ENCODE data around the gene AFAP1L1.

Gene AFAP1L1

GRCh38 chr5:149379177-149379761 lies 107.6 kb downstream of the AFAP1L1 start, which contains the start of gene IL17B:
Gene IL17B (minus strand): TSS chr5:149379292. CDS start chr5:149379225, 67 bp downstream.
- DNase-seq (ENCODE audit: low read depth) = no peak
- TF ChIP-seq, protein P1, sequence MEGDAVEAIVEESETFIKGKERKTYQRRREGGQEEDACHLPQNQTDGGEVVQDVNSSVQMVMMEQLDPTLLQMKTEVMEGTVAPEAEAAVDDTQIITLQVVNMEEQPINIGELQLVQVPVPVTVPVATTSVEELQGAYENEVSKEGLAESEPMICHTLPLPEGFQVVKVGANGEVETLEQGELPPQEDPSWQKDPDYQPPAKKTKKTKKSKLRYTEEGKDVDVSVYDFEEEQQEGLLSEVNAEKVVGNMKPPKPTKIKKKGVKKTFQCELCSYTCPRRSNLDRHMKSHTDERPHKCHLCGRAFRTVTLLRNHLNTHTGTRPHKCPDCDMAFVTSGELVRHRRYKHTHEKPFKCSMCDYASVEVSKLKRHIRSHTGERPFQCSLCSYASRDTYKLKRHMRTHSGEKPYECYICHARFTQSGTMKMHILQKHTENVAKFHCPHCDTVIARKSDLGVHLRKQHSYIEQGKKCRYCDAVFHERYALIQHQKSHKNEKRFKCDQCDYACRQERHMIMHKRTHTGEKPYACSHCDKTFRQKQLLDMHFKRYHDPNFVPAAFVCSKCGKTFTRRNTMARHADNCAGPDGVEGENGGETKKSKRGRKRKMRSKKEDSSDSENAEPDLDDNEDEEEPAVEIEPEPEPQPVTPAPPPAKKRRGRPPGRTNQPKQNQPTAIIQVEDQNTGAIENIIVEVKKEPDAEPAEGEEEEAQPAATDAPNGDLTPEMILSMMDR (IDR thresholded peaks at IDR 0.05; ENCODE audit: control insufficient read depth, extremely low read depth, insufficient read depth) = no peak
- no peak within 1 kb of the TSS for H3K4me3 ChIP-seq (ENCODE audit: low read depth, low read length)

GRCh38 chr5:149379818-149380374 lies 108.2 kb downstream of the AFAP1L1 start:
- TF ChIP-seq, protein P1 (IDR thresholded peaks at IDR 0.05; ENCODE audit: control insufficient read depth, extremely low read depth, insufficient read depth) = no peak
- DNase-seq (ENCODE audit: low read depth) = no peak
- no peak overlapping the region for H3K4me3 ChIP-seq (ENCODE audit: low read depth, low read length)

DNA sequence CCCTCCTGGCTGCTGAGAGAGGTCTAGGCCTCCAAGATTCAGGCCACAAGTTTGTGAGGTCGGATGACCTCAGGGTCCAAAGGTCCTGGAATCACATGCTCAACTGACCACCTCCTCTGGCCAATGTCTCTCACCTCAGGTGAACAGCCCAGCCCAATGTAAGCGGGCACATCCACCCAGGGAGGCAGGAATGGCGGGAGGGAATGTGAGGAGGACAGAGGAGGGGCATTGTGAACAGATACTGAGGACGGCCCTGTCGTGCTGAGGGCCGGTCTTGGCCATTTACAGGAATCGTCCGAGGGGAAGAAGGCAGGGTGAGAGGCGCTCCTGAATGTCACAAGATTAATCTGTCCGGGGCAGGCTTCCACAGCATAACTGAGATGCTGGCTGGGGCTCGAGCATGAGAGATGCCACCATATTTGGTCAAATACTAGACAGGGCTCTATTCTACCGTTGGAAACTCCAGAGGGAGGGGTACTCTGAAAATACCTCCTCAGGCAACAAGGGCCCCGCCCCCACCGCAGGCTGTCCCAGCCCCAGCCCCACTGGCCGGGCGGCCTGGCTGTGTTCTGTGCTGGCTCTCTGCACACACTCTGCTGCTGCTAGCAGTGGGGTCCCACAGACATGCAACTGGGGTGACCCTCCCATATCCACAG lies 108.9 kb downstream of the AFAP1L1 start:
- DNase-seq (ENCODE audit: low read depth) = no peak
- TF ChIP-seq, protein P1 (IDR thresholded peaks at IDR 0.05; ENCODE audit: control insufficient read depth, extremely low read depth, insufficient read depth) = no peak
- H3K4me3 ChIP-seq (ENCODE audit: low read depth, low read length) = no peak overlapping the region

- H3K4me3 ChIP-seq (ENCODE audit: low read depth, low read length) = no peak overlapping the region
- TF ChIP-seq, protein P1 (IDR thresholded peaks at IDR 0.05; ENCODE audit: control insufficient read depth, extremely low read depth, insufficient read depth) = no peak
- no peak for DNase-seq (ENCODE audit: low read depth)
Measured at GRCh38 chr5:149381261-149381985, 109.8 kb downstream of the AFAP1L1 start.

GRCh38 chr5:149381986-149382338 lies 110.3 kb downstream of the AFAP1L1 start:
- H3K4me3 ChIP-seq (ENCODE audit: low read depth, low read length) = no peak overlapping the region
- TF ChIP-seq, protein P1 (IDR thresholded peaks at IDR 0.05; ENCODE audit: control insufficient read depth, extremely low read depth, insufficient read depth) = peak; percentile 91
- peak; percentile 11 for DNase-seq (ENCODE audit: low read depth)

DNA sequence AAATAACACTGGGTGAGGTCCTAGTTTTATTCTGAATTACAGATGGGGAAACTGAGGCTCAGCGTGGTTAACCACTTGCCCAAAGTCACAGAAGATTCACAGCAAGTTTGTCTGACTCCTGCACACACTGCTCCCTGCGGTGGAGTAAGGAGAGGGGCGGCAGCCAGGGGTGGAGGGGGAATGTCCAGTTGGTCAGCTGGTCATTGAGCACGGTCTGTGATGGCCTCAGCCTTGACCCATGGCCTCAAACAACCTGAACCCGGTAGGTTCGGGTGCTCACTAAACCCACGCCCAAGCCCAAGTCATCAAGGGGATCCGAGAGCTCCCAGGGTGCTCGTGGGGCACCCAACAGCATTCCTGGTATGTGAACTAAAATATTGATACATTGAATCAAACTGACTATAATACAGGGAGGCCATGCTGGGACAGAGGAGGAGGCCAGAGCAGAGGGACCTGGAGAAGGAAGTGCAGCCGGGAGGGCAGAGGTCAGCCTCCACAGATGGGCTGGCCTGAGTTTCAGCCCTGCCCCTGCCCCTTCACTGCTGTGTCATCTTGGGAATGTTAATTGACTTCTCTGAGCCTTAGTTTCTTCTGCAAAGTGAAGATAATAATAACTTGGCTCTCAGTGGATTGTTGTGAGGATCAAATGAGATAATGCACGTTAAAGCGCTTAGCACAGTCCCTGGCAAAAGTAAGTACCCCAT lies 111.0 kb downstream of the AFAP1L1 start:
- no peak for DNase-seq (ENCODE audit: low read depth)
- TF ChIP-seq, protein P1 (IDR thresholded peaks at IDR 0.05; ENCODE audit: control insufficient read depth, extremely low read depth, insufficient read depth) = no peak
- no peak overlapping the region for H3K4me3 ChIP-seq (ENCODE audit: low read depth, low read length)
